Fibroblast of skin of left biceps (primary cell): Measurements from ENCODE around the gene FAM228B.

Experiments
- DNase-seq, 2 experiments: peaks; one replicate each; pipeline ENCODE4 v3.0.0-alpha.2; 2013; ENCODE audit warnings: low read depth in 2 of 2

Gene FAM228B

DNA sequence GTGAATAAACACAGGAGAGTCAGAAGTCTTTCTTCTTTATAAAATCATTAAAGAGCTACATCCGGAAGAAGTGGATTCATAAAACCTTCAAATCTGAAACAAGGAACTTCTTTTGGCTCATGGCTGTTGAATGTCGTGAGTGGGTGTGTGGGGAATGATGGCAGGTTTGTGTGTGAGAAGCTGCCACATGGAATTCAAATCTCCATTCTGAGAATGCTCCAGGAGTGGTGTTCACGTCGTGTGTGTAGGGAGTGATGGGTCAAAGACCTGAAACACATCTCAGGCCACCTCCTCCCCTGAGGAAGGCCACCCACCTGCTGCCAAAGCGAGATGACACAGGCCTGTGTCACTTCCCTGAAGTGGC is 80.5 kb downstream of the FAM228B start:
- no peak for DNase-seq

DNA sequence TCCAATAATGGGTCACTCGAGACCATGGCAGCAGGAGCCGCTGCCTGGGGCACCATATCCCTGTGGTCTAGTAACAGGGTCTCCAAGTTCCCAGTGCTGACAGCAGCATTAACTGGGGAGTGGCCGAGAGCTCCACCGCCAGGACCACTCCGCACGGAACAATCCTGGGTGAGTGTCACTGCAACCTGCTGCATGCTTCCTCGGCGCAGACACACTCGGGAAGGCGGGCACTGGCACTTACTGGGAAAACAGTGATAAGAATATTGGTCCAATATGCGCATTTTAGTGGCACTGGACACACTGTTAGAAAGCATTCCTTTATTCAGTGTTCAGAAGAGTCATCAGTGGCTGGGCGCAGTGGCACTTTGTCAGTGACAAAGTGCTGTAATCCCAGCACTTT is 81.2 kb downstream of the FAM228B start:
- no peak for DNase-seq

DNA sequence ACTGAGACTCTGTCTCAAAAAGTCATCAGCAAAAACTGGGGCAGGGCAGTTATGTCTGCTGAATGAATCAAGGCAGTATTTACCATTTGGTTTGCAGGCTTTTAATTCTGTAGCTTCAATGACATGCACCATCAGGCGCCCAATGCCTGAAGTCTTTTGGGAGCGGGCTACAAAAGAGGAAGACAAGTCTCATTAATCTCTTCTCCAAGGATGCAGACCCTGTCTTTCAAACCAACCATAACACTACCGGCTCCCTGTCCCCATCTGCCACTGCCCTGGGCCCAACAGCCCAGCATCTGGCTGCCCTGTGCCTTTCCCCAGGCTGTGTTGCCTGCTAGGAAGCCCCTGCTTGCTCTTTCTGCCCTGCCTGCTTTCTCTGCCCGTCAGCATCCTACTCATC is 81.9 kb downstream of the FAM228B start:
- no peak for DNase-seq

DNA sequence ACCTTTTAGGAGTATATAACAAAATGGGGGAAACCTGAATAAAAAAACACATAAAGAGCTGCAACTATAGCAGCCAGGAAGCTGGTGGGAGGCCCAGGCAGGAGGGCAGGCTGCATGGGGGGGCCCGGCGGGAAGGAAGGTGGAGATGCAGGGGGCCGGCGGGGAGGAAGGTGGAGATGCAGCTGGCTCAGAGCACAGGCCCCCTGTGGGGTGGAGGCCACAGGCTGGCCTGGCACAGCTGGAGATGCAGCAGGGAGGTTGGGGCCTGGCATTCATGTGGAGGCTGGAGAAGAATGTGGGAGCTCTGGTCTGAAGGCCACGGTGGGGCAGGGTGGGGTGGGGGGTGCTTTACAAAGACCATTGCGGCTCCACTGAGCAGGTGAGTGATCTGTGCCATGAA is 83.0 kb downstream of the FAM228B start:
- no peak for DNase-seq

DNA sequence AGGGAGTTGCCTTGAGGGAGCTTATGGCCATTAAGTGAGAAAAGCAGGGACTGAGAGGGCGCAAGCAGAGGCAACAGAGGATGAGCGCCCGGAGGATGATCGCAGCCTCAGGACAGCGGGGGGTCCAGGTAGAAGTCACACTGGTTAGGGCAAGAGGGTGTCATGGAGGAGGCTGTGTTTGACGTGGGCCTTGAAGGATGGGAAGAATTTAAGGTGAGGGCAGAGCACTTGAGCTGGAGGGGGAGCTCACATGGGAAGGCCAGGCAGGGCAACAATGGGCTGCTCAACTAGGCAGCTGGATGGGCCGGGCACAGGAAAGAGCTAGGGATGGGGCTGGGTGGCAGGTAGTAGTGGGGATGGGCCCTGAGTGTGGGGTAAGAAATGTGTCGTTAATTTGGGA is 83.4 kb downstream of the FAM228B start:
- no peak for DNase-seq

DNA sequence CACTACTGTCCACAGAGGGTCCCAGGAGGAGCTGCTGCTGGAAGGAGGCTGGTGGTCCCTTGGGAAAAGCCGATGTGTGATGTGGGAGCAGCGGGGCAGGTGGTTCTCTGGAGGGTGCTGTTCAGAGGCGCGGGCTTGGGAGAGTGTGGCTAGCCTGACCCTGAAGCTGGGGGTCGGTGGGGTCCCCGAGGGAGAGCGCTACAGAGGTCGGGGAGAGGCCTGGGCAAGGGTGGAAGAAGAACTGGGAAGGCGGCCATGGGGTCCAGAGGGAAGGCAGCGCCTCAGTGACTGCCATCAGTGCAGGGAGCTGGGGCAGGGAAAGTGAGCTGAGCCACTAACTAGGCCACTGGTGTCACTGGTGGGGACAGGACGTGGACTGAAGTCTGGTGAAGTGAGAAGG is 84.1 kb downstream of the FAM228B start:
- no peak for DNase-seq

DNA sequence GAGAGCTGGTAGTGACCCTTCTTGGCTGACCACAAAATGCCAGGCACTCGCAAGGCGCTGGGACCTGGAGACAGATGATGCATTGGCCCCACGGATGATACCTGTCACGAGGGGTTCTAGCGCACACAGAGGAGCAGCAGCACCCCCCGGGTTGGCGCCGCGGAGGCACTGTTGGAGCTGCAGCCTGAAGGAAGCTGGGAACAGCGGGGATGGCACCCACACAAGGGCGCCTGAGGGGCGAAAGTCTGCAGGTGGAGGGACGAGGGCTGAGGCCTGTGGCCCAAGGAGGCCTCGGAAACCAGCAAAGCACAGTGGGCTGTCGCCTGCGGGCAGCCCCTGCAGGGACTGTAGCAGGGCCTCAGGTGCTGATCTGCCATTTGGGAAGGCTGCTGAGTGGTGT is 85.2 kb downstream of the FAM228B start:
- DNase-seq, result no peak

DNA sequence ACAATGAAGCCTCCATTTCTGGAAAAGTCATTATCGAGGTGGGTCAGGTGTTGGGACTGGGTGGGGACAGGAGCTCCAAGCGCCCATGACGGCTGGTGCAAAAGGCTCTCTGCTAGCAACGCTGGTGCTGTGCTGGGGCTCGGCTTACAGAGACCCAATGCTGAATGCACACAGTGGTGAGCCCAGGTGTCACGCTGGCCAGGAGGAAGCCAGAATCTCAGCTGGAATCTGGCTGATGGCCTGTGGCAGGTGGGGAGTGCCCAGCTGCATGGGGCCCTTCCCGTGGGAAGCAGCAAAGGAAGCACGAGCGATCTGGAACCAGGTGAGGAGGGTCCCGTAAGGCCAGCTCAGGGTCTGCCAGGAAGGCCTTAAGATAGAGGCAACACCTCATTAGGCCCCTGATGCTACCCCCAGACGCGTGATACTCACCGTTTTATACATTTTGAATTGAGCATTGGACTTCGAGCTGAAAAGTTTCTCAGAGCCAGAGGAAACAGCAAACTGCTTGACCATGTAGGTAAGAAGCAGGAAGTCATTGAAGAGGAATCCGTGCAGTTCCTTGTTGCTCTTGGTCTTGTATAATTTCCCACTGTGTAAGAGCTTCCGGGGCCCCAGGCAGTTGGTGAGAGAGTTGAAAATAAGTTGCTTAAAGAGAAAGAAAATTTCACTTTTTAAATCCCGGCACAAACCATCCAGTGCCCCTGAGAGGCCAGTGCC is 86.3 kb downstream of the FAM228B start:
- no peak for DNase-seq

DNA sequence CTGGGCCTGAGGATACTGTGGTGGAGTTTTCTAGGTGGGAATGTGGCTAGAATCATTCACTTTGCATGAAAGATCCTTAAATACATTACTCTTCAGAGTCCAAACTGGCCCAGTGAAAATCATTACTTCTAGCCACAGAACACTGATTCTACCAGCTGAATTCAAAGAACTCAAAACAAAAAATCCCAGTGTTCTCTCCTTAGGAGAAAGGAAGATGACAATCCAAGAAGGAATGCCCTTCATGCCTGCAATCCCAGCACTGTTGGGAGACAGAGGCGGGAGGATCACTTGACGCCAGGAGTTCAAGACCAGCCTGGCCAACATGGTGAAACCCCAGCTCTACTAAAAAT is 86.8 kb downstream of the FAM228B start:
- DNase-seq, result no peak

DNA sequence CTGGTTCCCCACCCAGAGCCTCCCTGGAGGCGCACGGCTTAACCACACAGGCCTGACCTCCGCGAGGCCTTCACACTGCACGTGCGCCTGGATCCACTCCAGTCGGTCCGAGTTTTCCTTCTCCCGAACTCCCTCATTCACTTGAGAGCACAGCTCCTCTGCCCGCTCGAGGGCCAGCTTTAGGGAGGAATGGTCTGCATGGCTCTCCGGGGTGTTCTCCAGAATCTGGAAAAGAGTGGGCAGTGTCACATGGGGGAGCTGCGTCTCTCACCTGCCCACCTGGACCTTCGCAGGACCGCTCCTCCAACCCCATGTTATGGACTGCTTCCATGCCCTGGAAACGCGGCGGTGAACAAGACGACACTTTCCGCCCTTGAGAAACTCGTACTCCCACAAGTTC is 87.5 kb downstream of the FAM228B start:
- DNase-seq, result no peak

DNA sequence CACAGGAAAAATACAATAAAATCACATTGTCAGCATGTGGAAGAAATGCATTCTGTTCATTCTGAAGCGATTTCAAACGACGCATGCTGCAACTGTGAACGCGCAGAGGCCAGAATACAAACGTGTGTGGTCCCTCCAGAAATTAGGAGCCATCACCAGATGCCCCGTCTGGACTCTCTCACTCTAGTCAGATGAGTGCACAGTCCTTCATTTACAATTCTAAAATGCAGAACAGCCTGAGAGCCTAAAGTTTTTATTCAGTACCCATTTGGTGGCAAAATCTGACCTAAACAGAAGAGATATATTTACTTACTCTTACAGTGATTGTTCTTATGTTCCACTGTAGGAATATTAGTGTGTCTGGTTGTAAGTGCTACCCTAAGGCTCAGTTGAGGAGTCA is 88.1 kb downstream of the FAM228B start:
- no peak for DNase-seq

DNA sequence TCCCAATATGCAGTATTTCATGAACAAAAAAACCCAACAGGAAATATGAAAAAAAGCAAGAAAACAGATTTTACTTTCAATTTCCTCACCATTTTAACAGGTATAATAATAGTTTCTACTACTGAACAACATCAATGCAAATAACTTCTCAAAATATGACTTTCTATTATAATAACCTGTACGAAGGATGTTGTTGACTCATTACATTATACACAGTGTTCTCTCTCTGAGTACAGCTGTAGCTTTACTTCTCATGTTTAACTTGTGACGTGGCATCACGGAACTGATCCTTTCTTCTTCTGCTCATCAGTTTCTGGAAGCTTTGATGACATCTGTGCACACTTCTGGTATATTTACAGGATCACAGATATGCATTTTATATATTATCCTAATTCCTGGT is 91.6 kb downstream of the FAM228B start:
- DNase-seq, result no peak
